Measurements from ENCODE around the gene ATP23.

The ATP23 gene

GRCh38 chr12:57983146-57983857 lies 41.9 kb downstream of the ATP23 start:
- no peak for DNase-seq (ENCODE audit: low spot score)

DNA sequence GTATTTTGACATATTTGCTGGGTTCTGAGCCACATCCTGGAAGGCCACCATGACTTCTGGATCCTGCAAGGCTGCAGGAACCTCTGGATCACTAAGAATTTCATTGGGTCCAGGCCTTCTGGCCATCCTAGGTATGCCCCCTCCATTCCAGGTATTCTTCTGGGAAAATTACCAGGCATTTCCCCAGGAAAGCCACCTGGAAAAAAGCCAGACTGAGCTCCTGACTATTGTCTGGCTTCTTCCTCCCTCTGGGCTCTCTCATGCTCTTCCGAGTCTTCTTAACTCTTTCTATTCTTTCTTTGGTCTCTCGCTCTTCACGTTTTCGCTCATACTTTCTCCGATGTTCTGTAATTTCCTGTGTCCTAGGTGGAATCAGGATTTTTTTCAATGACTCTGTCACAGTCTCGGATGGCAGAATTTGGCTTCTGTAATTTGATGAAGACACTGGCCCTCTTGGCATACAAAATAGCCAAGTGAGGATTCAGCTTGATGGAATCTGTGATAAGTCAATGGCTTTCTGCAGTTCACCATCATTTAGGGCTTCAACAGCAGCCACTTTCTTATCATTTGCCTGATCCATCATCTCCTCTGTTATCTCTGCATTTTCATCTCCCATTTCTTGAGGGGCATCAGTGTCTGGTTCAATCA lies 42.6 kb downstream of the ATP23 start:
- DNase-seq (ENCODE audit: low spot score), result no peak

- no peak for DNase-seq (ENCODE audit: low spot score)
Observed at GRCh38 chr12:57984629-57985151, 43.3 kb downstream of the ATP23 start.

DNA sequence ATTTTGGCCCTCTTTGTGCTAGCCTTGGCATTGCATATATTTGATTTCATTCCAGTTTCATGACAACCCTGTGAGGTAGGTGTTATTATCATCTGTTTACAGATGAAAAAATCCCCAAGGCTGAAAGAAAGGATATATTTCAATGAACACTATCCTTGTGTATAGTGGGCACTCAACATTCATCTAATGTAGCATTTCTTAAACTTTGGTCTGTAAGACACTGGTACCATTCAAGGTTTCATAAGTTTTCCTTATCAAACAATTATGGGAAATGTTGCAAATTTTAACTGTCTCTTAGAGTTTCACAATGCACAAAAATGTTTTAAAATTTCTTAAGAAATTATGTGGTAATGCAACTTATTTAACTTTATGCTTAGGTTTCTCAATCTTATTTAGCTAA lies 44.3 kb downstream of the ATP23 start:
- no peak for DNase-seq (ENCODE audit: low spot score)

- no peak for DNase-seq (ENCODE audit: low spot score)
Observed at GRCh38 chr12:57989838-57990237, 48.5 kb downstream of the ATP23 start.

DNA sequence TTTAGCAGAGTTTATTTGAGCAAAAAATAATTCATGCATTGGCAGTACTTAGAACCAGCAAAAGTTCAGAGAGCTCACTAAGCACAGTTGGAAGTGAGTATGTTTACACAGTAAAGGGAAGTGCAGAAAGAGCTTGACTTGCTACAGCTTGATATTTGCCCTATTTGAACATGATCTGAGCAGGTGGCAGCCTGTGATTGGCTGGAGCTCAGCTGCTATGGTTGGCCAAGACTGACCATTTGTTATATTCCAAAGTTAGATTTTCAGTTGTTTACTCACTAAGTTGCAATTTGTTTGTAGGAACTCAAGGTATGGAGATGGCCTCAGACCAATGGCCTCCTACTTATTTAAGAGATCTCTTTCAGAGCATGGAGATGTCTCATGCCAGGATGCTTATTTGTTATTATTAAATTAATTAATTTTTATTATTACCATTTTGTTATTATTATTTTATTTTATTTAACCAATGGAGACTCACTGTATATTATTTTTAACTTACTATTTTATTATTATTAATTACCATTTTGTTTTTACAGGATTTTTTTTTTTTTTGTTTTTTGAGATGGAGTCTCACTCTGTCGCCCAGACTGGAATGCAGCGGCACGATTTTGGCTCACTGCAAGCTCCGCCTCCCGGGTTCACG lies 49.0 kb downstream of the ATP23 start:
- no peak for DNase-seq (ENCODE audit: low spot score)

- DNase-seq (ENCODE audit: low spot score), result no peak
Observed at GRCh38 chr12:57992001-57992400, 50.6 kb downstream of the ATP23 start.

DNA sequence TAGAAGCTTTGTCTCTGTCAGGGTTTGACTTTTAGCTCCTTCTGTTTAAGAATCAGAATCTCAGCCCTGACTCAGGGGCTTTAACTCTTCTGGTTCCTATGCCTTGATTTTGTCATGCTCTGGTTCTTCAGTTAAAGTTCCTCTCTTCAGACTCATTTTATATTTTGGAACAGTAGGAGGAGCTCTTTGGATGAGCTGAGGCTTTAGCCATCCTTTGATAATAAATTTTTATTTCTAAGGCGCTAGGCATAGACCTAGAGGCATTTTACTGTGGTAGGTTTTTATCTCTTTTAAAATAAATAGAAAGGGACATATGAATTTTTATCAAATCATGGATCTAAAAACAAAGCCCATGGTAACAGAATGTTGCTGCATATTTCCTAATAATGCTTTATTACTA lies 51.7 kb downstream of the ATP23 start:
- DNase-seq (ENCODE audit: low spot score), result peak; percentile 7

GRCh38 chr12:57993834-57994233 lies 52.5 kb downstream of the ATP23 start:
- DNase-seq (ENCODE audit: low spot score), result no peak

GRCh38 chr12:57996520-57996919 lies 55.2 kb downstream of the ATP23 start:
- DNase-seq (ENCODE audit: low spot score), result no peak

DNA sequence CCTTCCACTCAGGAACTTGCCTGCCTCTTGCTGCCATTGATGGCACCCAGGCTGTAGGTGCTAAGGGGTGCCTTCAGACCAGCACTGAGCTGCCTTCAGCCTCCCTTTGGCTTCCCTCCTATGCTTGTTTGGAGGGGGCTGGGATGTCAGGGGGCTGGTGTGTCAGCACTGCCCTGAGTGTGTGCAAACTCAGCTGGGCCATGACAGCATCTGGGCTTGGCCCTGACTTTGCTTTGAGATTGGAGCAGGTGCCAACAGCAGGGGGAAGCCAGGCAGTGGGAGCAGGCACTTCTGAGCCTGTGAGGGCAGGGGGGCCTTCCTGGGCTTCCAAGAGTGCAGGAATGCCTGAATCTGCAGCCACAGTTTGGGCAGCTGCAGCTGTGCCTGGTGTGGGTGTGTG lies 56.9 kb downstream of the ATP23 start:
- DNase-seq (ENCODE audit: low spot score), result no peak

DNA sequence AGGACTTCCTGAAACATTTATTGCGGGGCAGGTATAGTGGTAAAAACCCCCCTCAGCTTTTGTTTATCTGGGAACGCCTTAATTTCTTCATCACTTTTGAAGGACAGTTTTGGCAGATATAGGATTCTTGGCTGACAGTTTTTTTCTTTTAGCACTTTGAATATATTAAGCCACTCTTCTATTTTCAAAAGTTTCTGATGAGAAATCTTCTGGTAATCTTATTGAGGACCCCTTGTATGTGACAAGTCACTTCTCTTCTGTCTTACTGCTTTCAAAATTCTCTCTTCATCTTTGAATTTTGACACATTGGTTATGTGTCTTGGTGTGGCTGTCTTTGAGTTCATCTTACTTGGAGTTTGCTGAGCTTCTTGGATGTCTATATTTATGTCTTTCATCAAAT lies 59.1 kb downstream of the ATP23 start:
- DNase-seq (ENCODE audit: low spot score), result no peak

- DNase-seq (ENCODE audit: low spot score), result no peak
Observed at GRCh38 chr12:58007875-58008274, 66.5 kb downstream of the ATP23 start.

GRCh38 chr12:58008634-58009033 lies 67.3 kb downstream of the ATP23 start:
- no peak for DNase-seq (ENCODE audit: low spot score)
